Dermis blood vessel endothelial cell (primary cell): ENCODE data around the gene MRPL27. TPM values are rescaled to one million over a fixed set of nuclear protein-coding genes. Genes with fewer than 3 reads are reported as not detected.

Experiments used
- total RNA-seq: library from RNA; depleted of rRNA; stranded (reverse); fragments of >200 nt; gene quantifications from 2 replicates; pipeline ENCODE4 v1.2.3, GENCODE V29; 2014

Gene MRPL27
- total RNA-seq, 1 donor from 2014 or later = 70.3 TPM

Other genes with a start within 250 kb of the MRPL27 start
- gene SAMD14, start 243.0 kb downstream of the MRPL27 start, total RNA-seq = 5.1 and 5.8 TPM in 2 replicates
- gene PPP1R9B, start 222.5 kb downstream of the MRPL27 start, total RNA-seq = 35.2 and 45.8 TPM in 2 replicates
- gene SGCA, start 207.2 kb downstream of the MRPL27 start, total RNA-seq = not detected in 2 replicates
- gene COL1A1, start 171.6 kb downstream of the MRPL27 start, total RNA-seq = 4.2 and 12.6 TPM in 2 replicates
- 0.17 and 0.19 TPM in 2 replicates for gene TMEM92, start 98.7 kb downstream of the MRPL27 start, total RNA-seq
- gene XYLT2, start 27.1 kb downstream of the MRPL27 start, total RNA-seq = 26.5 and 31.8 TPM in 2 replicates
- gene EME1, start within 50 bp of the MRPL27 start, total RNA-seq = 1.0 and 4.6 TPM in 2 replicates
- 118 and 227 TPM in 2 replicates for gene LRRC59, start 24.3 kb upstream of the MRPL27 start, total RNA-seq
- 10.1 and 15.5 TPM in 2 replicates for gene ACSF2, start 53.0 kb upstream of the MRPL27 start, total RNA-seq
- not detected in 2 replicates for gene CHAD, start 95.7 kb upstream of the MRPL27 start, total RNA-seq
- 15.9 and 18.2 TPM in 2 replicates for gene RSAD1, start 105.7 kb upstream of the MRPL27 start, total RNA-seq
- 0.34 and 0.42 TPM in 2 replicates for gene MYCBPAP, start 135.3 kb upstream of the MRPL27 start, total RNA-seq
- gene EPN3, start 159.6 kb upstream of the MRPL27 start, total RNA-seq = under 0.01 TPM in 1 of 2 replicates, not detected in the other
- gene SPATA20, start 174.0 kb upstream of the MRPL27 start, total RNA-seq = 36.8 and 43.6 TPM in 2 replicates
- not detected in 2 replicates for gene CACNA1G, start 187.5 kb upstream of the MRPL27 start, total RNA-seq